Suprapubic skin (tissue), 3 donors: ENCODE results near the gene CALCB.

Source experiments
- POLR2AphosphoS5 ChIP-seq, 3 donors: sonication (generic); formaldehyde crosslinking; IDR thresholded peaks; one replicate each; pipeline ENCODE4 v1.6.1; 2017; ENCODE audit warnings: antibody characterized with exemption in 3 of 3
- TF ChIP-seq, protein P1 (sequence below), 2 donors: fragments of 200-600 bp in 1 of 2; fragments of 450-650 bp in 1 of 2; sonication (generic) in 1 of 2; IDR thresholded peaks; one replicate each; pipeline ENCODE4 v1.5.1; 2016 to 2019; ENCODE audit warnings: antibody characterized with exemption in 2 of 2, mild to moderate bottlenecking in 1 of 2, moderate library complexity in 1 of 2

DNA sequence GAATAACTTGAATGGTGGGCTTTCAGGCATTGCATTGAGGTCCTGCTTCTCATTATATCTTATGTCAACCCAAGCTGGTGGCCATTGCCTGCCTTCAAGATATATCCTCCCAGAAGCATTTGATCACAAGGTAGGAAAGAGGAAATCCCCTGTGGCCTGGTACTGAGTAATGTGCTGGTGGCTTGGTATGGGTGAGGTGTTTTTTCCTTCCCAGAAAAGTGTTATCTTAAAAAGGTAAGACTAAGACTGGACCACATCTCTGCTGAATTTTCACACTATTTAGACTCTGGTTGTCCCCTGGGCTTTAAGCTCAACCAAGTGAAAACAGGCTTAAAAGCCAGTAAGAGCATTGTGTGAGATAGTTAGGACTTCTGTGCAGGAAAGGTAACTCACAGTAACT, 45.0 kb downstream of the CALCB start:
- no peak for TF ChIP-seq POLR2AphosphoS5 (IDR thresholded peaks at IDR 0.05)
- TF ChIP-seq, protein P1, sequence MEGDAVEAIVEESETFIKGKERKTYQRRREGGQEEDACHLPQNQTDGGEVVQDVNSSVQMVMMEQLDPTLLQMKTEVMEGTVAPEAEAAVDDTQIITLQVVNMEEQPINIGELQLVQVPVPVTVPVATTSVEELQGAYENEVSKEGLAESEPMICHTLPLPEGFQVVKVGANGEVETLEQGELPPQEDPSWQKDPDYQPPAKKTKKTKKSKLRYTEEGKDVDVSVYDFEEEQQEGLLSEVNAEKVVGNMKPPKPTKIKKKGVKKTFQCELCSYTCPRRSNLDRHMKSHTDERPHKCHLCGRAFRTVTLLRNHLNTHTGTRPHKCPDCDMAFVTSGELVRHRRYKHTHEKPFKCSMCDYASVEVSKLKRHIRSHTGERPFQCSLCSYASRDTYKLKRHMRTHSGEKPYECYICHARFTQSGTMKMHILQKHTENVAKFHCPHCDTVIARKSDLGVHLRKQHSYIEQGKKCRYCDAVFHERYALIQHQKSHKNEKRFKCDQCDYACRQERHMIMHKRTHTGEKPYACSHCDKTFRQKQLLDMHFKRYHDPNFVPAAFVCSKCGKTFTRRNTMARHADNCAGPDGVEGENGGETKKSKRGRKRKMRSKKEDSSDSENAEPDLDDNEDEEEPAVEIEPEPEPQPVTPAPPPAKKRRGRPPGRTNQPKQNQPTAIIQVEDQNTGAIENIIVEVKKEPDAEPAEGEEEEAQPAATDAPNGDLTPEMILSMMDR (IDR thresholded peaks at IDR 0.05), result no peak
